Measurements from ENCODE around the gene MYOF.
"Not testable (repeated sequence)": the region's sequence is repeated elsewhere in the genome, so short reads cannot be mapped to it uniquely, and the experiment has no call there.

MYOF gene

DNA sequence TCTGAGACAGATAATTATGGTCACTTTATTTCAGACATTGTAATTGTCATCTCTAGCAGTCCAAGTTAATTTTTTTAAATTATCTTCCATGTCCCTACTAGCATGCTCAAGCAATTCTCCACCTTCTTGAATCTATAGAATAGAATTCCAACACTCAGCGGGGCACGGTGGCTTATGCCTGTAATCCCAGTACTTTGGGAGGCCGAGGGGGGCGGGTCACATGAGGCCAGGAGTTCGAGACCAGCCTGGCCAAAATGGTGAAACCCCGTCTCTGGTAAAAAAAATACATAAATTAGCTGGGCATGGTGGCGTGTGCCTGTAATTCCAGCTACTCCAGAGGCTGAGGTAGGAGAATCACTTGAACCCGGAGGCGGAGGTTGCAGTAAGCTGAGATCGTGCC lies 39.4 kb downstream of the MYOF start:
- not testable (repeated sequence) for DNase-seq

DNA sequence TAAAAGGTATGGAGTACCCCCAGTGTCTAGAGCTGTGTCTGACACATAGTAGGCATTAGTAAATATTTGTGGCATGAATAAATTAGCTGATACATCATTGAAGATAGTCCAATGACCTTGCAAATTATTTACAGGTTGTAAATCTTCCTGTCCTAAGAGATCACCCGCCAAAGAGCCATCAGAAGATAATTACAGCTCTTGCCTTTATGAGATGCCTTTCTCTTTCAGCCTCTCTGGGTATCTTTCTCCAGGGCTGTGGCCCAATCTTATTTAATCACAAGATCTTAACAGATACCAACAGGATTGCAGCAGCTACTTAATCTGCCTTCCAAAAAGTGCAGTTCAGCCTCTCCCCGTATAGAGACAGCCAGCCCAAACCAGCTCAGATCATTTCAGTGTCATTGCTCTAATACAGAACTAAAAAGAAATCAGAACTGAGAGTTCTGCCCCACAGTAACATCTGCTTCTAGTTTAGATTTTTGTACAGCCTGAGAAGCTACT lies 41.5 kb downstream of the MYOF start:
- DNase-seq: no peak
- in situ Hi-C loops (cut with HindIII; ENCODE audit: low pct_ligation_motif_present, low pct_unique_long_range_greater_than_20kb, low sequenced_read_pairs): no loop called here

More for the DNA sequence above, 39.4 kb downstream of the MYOF start:
- in situ Hi-C loops (cut with HindIII; ENCODE audit: low pct_ligation_motif_present, low pct_unique_long_range_greater_than_20kb, low sequenced_read_pairs): not testable (repeated sequence)

DNA sequence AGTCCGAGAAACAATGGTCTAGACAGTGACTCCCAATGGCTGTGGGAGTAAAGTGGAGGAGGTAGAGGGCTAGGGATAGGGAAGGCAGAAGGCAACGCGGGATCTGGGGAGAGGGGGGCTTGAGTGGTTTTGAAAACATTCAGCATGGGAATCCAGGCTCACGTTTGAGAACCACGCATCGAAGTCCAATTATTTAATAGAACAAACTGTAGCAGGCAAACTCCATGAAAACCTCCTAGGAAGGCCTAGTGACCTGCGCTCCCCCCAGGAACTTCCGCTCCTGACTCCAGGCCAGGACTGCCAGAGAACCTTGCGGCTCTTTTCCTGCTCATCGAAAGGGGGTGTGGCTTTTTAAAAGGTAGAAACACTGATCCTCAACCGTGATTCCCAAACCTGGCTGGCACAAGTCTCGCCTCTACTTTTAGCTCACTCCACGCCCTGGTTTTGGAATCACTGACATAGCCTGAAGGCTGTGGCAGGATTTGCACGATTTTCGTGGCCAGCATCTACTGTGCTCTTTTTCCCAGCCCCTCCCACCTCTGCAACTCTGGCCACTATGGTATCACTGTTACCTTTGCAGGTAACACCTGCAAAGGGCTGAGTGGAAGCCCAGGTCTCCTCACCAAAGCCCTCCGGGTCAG lies 43.4 kb downstream of the MYOF start:
- in situ Hi-C loops (cut with HindIII; ENCODE audit: low pct_ligation_motif_present, low pct_unique_long_range_greater_than_20kb, low sequenced_read_pairs): no loop called here
- DNase-seq: no peak

DNA sequence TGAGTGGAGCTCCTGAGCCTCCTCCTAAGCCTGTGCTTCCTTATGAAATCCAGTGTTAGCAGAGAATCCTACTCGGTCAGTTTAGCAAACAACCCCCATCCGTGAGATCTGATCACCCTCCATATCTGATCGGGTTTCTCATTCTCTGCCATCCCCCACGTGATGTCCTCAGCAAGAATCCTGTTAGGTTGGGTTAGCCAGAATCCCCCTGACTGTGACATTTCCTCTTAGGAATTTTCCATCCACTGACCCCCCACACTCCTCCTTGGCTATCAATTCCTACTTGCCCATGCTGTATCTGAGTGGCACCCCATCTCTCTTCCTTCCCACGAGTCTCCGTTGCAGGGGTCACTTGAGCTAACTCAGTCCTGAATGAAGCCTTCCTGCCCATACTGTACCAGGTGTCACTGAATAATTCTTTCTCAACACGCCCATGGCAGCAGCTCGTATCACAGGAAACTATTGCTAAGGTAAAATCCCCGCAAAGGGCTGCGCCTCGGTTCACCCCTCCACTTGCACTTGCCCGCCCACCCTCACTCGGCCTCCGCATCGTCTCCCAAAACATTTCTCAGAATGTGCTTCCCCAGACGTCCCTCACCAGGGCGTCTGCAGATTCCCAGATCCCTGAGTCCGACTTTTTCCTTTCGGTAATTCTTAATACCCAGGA lies 44.1 kb downstream of the MYOF start:
- in situ Hi-C loops (cut with HindIII; ENCODE audit: low pct_ligation_motif_present, low pct_unique_long_range_greater_than_20kb, low sequenced_read_pairs): no loop called here

DNA sequence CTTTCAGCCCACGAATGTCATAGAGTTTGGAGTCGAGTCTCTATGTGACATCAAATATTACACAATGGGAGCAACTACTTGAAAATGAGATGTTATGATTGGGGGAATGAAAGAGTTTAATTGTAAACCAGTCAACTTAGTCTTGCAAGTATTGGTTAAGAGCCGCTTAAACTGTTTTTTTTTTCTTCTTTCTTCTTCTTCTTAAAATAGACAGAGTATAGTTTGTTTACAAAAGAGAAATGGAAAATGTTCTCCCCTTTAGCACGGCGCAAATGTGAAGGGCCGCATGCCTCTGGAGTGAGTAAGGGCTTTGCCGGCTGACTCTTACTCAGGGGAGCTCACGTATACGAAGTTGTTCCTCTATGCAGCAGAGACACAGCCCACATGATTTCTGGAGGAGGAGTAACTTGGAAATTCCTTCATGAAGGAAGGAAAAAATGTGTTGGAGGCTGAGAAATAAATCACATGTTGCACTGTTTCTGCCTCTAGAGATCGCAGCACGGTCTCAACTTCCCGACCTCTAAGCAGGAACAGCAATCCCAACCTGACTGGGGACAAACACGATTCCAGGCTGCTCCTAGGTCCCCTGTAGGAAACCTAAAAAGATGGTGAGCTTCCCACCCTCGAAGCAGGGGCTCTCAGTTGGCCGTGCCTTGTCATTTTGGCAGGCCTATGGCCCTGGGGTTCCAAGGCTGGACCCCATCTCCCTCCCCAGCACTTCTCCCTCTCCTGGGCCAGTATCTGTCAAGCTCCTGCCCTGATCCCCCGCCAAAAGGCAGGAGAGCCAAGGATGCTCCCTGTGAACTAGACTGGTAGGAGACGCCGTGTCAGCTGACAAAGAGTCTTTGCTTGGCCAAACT lies 44.8 kb downstream of the MYOF start:
- peak; percentile 99 for DNase-seq
- in situ Hi-C loops (cut with HindIII; ENCODE audit: low pct_ligation_motif_present, low pct_unique_long_range_greater_than_20kb, low sequenced_read_pairs): no loop called here

More for the DNA sequence above, 44.1 kb downstream of the MYOF start:
- DNase-seq: peak; percentile 41

GRCh38 chr10:93436591-93437085 lies 45.5 kb downstream of the MYOF start:
- in situ Hi-C loops (cut with HindIII; ENCODE audit: low pct_ligation_motif_present, low pct_unique_long_range_greater_than_20kb, low sequenced_read_pairs): no loop called here
- DNase-seq: peak; percentile 77

- in situ Hi-C loops (cut with HindIII; ENCODE audit: low pct_ligation_motif_present, low pct_unique_long_range_greater_than_20kb, low sequenced_read_pairs): no loop called here
- DNase-seq: peak; percentile 98
These were observed 46.3 kb downstream of the MYOF start for GRCh38 chr10:93435621-93436397.

- in situ Hi-C loops (cut with HindIII; ENCODE audit: low pct_ligation_motif_present, low pct_unique_long_range_greater_than_20kb, low sequenced_read_pairs): no loop called here
- DNase-seq: no peak
These were observed 47.1 kb downstream of the MYOF start for GRCh38 chr10:93434991-93435491.

- in situ Hi-C loops (cut with HindIII; ENCODE audit: low pct_ligation_motif_present, low pct_unique_long_range_greater_than_20kb, low sequenced_read_pairs): no loop called here
- DNase-seq: no peak
These were observed 50.8 kb downstream of the MYOF start for GRCh38 chr10:93431361-93431760.

- no peak for DNase-seq
- in situ Hi-C loops (cut with HindIII; ENCODE audit: low pct_ligation_motif_present, low pct_unique_long_range_greater_than_20kb, low sequenced_read_pairs): no loop called here
These were observed 56.3 kb downstream of the MYOF start for GRCh38 chr10:93425861-93426260.

DNA sequence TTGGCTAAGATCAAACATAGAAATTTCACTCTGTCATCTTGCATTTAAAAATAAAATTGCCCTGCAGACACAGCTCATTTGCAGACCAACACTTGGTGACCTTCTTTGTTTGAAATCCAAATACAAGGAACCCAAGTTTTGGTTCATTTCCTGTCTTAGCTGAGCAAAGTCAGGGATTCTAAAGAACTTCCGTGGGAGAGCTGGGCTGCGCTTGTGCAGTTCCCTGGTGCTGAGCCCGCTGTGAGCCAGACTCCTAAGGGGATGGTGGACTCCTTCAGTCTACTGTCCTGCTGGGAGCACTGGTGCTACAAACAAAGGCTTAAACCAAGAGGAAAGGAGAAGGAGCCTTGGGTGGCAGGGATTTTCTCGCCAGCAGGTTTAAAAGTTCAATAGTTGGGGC lies 60.0 kb downstream of the MYOF start:
- in situ Hi-C loops (cut with HindIII; ENCODE audit: low pct_ligation_motif_present, low pct_unique_long_range_greater_than_20kb, low sequenced_read_pairs): no loop called here

DNA sequence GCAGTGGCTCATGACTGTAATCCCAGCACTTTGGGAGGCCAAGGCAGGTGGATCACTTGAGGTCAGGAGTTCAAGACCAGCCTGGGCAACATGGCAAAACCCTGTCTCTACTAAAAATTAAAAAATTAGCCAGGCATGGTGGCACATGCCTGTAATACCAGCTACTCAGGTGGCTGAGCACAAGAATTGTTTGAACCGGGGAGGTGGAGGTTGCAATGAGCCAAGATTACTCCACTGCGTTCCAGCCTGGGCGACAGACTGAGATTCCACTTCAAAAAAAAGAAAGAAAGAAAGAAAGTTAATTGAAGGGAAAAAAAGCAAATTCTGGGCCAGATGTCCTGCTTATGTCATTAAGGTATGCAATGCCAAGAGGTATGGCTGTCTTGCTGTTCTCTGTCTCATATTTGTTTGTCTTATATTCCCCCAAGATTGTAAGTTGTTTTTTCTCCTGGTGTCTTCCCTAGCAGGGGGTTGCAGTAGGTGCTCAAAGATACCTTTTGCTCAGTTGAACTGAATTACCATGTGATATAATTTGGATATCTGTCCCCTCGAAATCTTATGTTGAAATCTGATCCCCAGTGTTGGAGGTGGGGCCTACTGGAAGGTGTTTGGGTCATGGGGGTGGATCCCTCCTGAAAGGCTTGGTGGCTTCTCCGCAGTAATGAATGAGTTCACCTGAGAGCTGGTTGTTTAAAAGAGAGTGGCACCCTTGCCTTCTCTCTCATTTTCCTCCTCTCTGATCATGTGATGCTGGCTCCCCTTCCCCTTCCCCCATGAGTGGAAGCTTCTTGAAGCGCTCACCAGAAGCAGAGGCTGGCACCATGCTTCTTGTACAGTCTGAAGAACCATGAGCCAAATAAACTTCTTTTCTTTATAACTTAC lies 60.9 kb downstream of the MYOF start:
- DNase-seq: no peak
- in situ Hi-C loops (cut with HindIII; ENCODE audit: low pct_ligation_motif_present, low pct_unique_long_range_greater_than_20kb, low sequenced_read_pairs): no loop called here

More for the DNA sequence above, 60.0 kb downstream of the MYOF start:
- no peak for DNase-seq

GRCh38 chr10:93420091-93420490 lies 62.0 kb downstream of the MYOF start:
- in situ Hi-C loops (cut with HindIII; ENCODE audit: low pct_ligation_motif_present, low pct_unique_long_range_greater_than_20kb, low sequenced_read_pairs): no loop called here
- DNase-seq: no peak

DNA sequence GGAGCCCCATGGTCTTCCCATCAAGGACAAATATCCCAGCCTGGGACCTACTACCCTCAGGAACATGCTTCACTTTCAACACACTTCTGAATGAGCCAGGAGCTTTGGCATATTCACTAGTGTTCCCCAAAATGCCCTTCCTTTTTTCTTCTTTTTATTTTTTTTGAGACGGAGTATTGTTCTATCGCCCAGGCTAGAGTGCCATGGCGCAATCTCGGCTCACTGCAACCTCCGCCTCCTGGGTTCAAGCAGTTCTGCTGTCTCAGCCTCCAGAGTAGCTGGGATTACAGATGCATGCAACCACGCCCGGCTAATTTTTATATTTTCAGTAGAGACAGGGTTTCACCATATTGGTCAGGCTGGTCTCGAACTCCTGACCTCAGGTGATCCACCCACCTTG lies 63.1 kb downstream of the MYOF start:
- DNase-seq; in situ Hi-C loops (cut with HindIII; ENCODE audit: low pct_ligation_motif_present, low pct_unique_long_range_greater_than_20kb, low sequenced_read_pairs): not testable (repeated sequence)

- no peak for DNase-seq
- in situ Hi-C loops (cut with HindIII; ENCODE audit: low pct_ligation_motif_present, low pct_unique_long_range_greater_than_20kb, low sequenced_read_pairs): no loop called here
These were observed 64.2 kb downstream of the MYOF start for GRCh38 chr10:93417921-93418320.

DNA sequence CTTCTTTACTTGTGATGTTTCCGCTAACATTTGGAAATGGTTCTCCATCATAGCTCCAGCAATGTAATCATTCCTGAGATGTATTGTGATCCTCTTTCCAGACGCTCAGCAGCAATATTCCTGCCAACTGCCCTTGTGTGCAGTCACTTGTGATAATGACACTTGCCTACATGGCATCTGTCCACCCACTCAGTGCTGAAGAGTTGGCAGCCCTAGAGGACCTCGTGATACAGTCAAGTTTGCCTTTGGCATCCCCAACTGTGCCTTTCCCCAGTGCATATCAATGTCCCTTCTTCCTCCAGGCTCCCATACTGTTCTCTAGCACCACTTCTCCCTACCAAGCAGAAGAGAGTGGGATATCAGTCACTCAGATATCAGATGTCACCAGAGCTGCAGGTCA lies 64.9 kb downstream of the MYOF start:
- in situ Hi-C loops (cut with HindIII; ENCODE audit: low pct_ligation_motif_present, low pct_unique_long_range_greater_than_20kb, low sequenced_read_pairs): no loop called here
- DNase-seq: no peak

- DNase-seq: no peak
- in situ Hi-C loops (cut with HindIII; ENCODE audit: low pct_ligation_motif_present, low pct_unique_long_range_greater_than_20kb, low sequenced_read_pairs): no loop called here
These were observed 65.3 kb downstream of the MYOF start for GRCh38 chr10:93416824-93417223.

All from ACHN (cell line).